ENCODE results near the gene NUPR1. TPM values are rescaled to one million over a fixed set of nuclear protein-coding genes. Genes with fewer than 3 reads are reported as not detected.
A peak's percentile ranks its signal among the peaks of the same experiment; 100 is the strongest.

Gene NUPR1
- polyA plus RNA-seq, 1 experiment, result 108 TPM

DNA sequence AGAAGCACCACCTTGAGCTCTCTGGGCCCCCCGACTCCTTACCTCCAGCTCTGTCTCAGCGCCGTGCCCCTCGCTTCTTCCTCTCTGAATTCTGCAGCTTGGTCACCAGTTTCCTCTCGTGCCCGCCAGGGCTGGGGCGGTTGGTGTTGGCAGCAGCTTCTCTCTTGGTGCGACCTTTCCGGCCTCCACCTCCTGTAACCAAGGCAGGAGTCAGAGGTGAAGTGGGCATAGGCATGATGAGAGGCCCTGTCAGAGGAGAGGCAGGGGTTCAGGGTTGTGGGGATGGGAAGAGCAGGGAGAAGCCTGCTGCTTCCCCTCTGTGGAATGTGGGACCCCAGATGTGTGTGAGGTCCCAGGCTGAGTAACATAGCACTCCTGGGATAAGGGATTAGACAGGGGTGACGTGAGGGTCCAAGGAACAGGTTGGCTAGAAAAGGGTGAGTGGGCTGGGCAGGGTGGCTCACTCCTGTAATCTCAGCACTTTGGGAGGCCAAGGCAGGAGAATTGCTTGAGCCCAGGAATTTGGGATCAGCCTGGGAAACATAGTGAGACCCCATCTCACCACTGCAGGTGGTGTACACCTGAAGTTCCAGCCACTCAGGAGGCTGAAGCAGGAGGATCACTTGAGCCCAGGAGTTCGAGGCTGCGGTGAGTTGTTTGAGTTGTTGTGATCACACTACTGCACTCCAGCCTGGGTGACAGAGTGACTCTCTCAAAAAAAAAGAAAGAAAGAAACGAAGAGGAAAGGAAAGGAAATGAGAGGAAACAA lies 626 bp downstream of the NUPR1 start:
- ChIA-PET CTCF (no interaction called here), POLR2A (interaction anchor here (0.8 to 1.2 kb wide), 2 partner anchors 10 to 33 kb away, joined by 3 to 4 read pairs; no protein-coding TSS in a partner anchor)
- H3K9me3 ChIP-seq (ENCODE audit: control insufficient read depth, insufficient read depth, low read length), result peaks cover 12% of the 10 kb centered on the region
- no peaks in the 10 kb centered on the region for H3K27me3 ChIP-seq (ENCODE audit: control insufficient read depth, insufficient read depth, low read length)
- TF ChIP-seq, protein P1, sequence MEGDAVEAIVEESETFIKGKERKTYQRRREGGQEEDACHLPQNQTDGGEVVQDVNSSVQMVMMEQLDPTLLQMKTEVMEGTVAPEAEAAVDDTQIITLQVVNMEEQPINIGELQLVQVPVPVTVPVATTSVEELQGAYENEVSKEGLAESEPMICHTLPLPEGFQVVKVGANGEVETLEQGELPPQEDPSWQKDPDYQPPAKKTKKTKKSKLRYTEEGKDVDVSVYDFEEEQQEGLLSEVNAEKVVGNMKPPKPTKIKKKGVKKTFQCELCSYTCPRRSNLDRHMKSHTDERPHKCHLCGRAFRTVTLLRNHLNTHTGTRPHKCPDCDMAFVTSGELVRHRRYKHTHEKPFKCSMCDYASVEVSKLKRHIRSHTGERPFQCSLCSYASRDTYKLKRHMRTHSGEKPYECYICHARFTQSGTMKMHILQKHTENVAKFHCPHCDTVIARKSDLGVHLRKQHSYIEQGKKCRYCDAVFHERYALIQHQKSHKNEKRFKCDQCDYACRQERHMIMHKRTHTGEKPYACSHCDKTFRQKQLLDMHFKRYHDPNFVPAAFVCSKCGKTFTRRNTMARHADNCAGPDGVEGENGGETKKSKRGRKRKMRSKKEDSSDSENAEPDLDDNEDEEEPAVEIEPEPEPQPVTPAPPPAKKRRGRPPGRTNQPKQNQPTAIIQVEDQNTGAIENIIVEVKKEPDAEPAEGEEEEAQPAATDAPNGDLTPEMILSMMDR (IDR thresholded peaks at IDR 0.05; ENCODE audit: low read depth, low read length), result no peak
- no peak for DNase-seq (ENCODE audit: low read depth, low spot score)
- H3K27ac ChIP-seq (ENCODE audit: low read depth, low read length), result peak overlapping the region; percentile 96
- H3K4me3 ChIP-seq (ENCODE audit: low read depth, low read length), result peak overlapping the region; percentile 83

DNA sequence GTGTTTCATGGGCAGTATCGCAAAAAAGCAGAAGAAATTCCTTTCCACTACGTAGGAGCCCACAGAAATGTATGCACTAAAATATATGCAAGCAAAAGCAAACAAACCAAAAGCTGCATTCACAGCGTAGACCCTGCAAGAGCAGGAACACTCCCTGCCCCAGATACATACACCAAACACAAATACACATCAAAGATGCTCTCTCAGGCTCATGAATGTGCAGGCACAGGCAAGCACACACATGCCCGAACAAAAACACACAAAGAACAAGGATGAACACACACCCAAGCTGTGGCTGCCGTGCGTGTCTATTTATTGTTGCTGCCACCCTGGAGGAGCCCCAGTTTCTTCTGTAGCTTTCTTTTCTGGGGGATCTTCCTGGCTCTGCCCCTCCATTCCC lies 1.7 kb downstream of the NUPR1 start:
- TF ChIP-seq, protein P1 (IDR thresholded peaks at IDR 0.05; ENCODE audit: low read depth, low read length), result no peak
- peaks cover 12% of the 10 kb centered on the region for H3K9me3 ChIP-seq (ENCODE audit: control insufficient read depth, insufficient read depth, low read length)
- CTCF ChIA-PET, result no interaction called here
- DNase-seq (ENCODE audit: low read depth, low spot score), result no peak
- POLR2A ChIA-PET, result no interaction called here
- H3K27me3 ChIP-seq (ENCODE audit: control insufficient read depth, insufficient read depth, low read length), result no peaks in the 10 kb centered on the region
- peak overlapping the region; percentile 83 for H3K4me3 ChIP-seq (ENCODE audit: low read depth, low read length)
- H3K27ac ChIP-seq (ENCODE audit: low read depth, low read length), result peak overlapping the region; percentile 31

DNA sequence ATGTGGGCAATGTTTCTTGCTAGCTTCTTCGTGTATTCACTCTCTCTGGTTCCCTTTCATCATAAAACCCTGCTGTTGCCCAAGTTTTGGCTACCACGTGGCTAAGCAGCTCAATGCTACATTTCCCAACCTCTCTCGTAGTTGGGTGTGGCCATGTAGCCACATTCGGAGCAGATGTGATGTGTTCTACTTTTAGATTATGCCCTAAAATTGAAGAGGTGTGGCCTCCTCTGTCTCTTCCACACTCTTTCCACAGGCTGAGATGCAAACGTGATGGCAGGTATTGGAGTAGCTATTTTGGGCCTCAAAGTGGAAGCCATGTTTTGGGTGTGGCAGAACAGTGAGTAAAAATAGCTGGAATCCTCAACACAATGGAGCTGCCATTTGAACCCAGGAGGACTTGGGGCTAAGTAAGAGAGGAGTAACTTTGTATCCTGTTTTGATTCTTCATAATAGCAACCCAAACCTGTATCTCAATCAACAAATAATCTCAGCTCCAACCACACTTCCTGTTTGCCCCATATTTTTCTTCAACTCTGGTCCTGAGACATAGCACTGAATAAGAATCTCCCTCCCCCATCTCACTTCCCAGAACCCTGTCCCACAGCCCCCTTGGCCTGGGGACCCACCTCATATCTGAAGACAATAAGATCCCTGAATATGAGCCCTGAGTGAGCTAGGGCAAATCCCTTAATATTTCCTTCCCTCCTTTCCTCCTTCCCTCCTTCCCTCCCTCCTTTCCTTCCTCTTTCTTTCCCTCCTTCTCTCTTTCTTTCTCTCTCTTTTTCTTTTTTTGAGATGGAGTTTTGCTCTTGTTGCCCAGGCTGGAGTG lies 4.0 kb downstream of the NUPR1 start:
- DNase-seq (ENCODE audit: low read depth, low spot score), result no peak
- CTCF ChIA-PET, result no interaction called here

DNA sequence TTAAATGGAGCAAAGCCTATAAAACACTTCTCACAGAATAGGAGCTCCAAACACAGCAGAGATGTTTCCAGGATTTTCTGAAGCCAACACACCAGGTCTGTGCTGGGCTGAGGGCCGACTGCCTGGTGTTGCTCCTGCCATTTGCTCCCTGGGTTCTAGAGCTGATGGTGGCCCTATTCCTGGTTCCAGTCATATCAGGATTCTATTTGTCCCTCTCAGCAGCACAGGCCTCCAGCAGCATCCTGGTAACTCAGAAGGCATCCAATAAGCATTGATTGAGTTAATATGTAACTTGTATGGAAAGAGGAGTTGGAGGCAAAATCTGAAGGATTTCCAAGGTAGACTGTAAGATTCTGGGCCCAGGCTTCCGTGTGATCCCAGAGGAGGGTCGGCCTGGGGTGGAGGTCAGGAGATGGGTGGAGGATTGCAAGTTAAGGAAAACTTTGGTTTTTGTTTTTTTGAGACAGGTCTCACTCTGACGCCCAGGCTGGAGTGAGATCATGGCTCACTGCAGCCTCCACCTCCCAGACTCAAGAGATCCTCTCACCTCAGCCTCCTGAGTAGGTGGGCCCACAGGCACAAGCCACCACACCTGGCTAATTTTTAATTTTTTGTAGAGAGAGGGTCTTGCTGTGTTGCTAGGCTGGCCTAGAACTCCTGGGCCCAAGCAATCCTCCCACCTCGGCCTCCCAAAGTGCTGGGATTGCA lies 5.7 kb downstream of the NUPR1 start:
- H3K27me3 ChIP-seq (ENCODE audit: control insufficient read depth, insufficient read depth, low read length), result no peaks in the 10 kb centered on the region
- peak overlapping the region; percentile 21 for H3K27ac ChIP-seq (ENCODE audit: low read depth, low read length)
- TF ChIP-seq, protein P1 (IDR thresholded peaks at IDR 0.05; ENCODE audit: low read depth, low read length), result no peak
- no peak overlapping the region for H3K4me3 ChIP-seq (ENCODE audit: low read depth, low read length)
- POLR2A ChIA-PET, result no interaction called here
- peaks cover 11% of the 10 kb centered on the region for H3K9me3 ChIP-seq (ENCODE audit: control insufficient read depth, insufficient read depth, low read length)
- no peak for DNase-seq (ENCODE audit: low read depth, low spot score)
- CTCF ChIA-PET, result interaction anchor here (0.5 kb wide), 1 partner anchor 12 kb away, joined by 7 read pairs; no protein-coding TSS in a partner anchor

More for the DNA sequence above, 4.0 kb downstream of the NUPR1 start:
- no peak overlapping the region for H3K4me3 ChIP-seq (ENCODE audit: low read depth, low read length)
- H3K27ac ChIP-seq (ENCODE audit: low read depth, low read length), result no peak overlapping the region
- TF ChIP-seq, protein P1 (IDR thresholded peaks at IDR 0.05; ENCODE audit: low read depth, low read length), result no peak
- H3K9me3 ChIP-seq (ENCODE audit: control insufficient read depth, insufficient read depth, low read length), result peaks cover 12% of the 10 kb centered on the region
- POLR2A ChIA-PET, result no interaction called here
- H3K27me3 ChIP-seq (ENCODE audit: control insufficient read depth, insufficient read depth, low read length), result no peaks in the 10 kb centered on the region
